ENCODE measurements around the gene ATP7B. TPM values are rescaled to one million over a fixed set of nuclear protein-coding genes. Genes with fewer than 3 reads are reported as not detected.

ATP7B gene
- total and polyA plus RNA-seq, 2 experiments from 2014 or later = 2.2 to 12.8 TPM

- Histone ChIP-seq H3K9me2 (ENCODE audit: insufficient read depth) (no peaks in the 10 kb centered on the region), H3K79me2 (replicated peaks; ENCODE audit: insufficient read depth) (no peaks in the 10 kb centered on the region), H3K27me3 (ENCODE audit: insufficient read depth) (no peaks in the 10 kb centered on the region), H4K20me1 (replicated peaks; ENCODE audit: insufficient read depth) (no peaks in the 10 kb centered on the region), H2AFZ (no peak overlapping the region), H3K4me3 (no peak overlapping the region), H3K4me2 (no peak overlapping the region), H3K4me1 (ENCODE audit: insufficient read depth) (no peaks in the 10 kb centered on the region), H3K27ac (ENCODE audit: low read depth) (no peak overlapping the region), H3K36me3 (ENCODE audit: insufficient read depth) (no peaks in the 10 kb centered on the region), H3F3A (replicated peaks; ENCODE audit: low read depth) (no peaks in the 10 kb centered on the region)
- Mint-ChIP-seq H3K9me3 (no peaks in the 10 kb centered on the region), H3K4me1 (no peaks in the 10 kb centered on the region; the same call in 2 of the 3 replicates), H3K36me3 (ENCODE audit: low read depth) (no peaks in the 10 kb centered on the region; the same call in 2 of the 3 replicates), H3K27me3 (ENCODE audit: insufficient read depth, low read depth, poor library complexity) (peaks cover 6% of the 10 kb centered on the region), H3K4me3 (no peak overlapping the region), H3K27ac (no peak overlapping the region)
- TF ChIP-seq ZNF331 (CRISPR knock-in tag; IDR thresholded peaks at IDR 0.05; ENCODE audit: low read depth) = no peak
- TF ChIP-seq ETS1 (IDR thresholded peaks at IDR 0.05) = no peak
- TF ChIP-seq ZNF114 (CRISPR knock-in tag; IDR thresholded peaks at IDR 0.05) = no peak
- no peak for TF ChIP-seq CREB1 (CRISPR knock-in tag; IDR thresholded peaks at IDR 0.05; ENCODE audit: low read depth)
- no peak for TF ChIP-seq ZNF462 (CRISPR knock-in tag; IDR thresholded peaks at IDR 0.05)
- TF ChIP-seq POLR2AphosphoS5 (IDR thresholded peaks at IDR 0.05; ENCODE audit: low read depth) = no peak
- no peak for TF ChIP-seq JUNB (IDR thresholded peaks at IDR 0.05; ENCODE audit: unreplicated experiment)
- no peak for TF ChIP-seq CTCF (conservative IDR thresholded peaks at IDR 0.05; ENCODE audit: low read depth in 2 of 2)
- TF ChIP-seq EZH2phosphoT487 (IDR thresholded peaks at IDR 0.05; ENCODE audit: unreplicated experiment) = no peak
- no peak for DNase-seq (ENCODE audit: low spot score)
- ATAC-seq = no peak
Observed at GRCh38 chr13:51928231-51928630, 83.0 kb downstream of the ATP7B start.
